Endodermal cell (in vitro differentiated cells): Measurements from ENCODE around the gene ZBTB20. TPM values are rescaled to one million over a fixed set of nuclear protein-coding genes. Genes with fewer than 3 reads are reported as not detected.

Source experiments
- DNase-seq: peaks from one replicate; pipeline ENCODE4 v3.0.0-alpha.2; 2017
- H3K27ac ChIP-seq: 2 replicates; pipeline ENCODE4 v1.5.1; 2013; ENCODE audit warnings: mild to moderate bottlenecking, low read depth, low read length, moderate library complexity
- H3K27me3 ChIP-seq: 2 replicates; pipeline ENCODE4 v1.6.1; 2013; ENCODE audit warnings: mild to moderate bottlenecking, low read length, moderate library complexity; ENCODE audit not compliant: insufficient read depth, control insufficient read depth, poor library complexity, severe bottlenecking
- H3K36me3 ChIP-seq: 2 replicates; pipeline ENCODE4 v1.7.0; 2013; ENCODE audit warnings: mild to moderate bottlenecking, low read length, moderate library complexity; ENCODE audit not compliant: control insufficient read depth, insufficient read depth
- H3K4me1 ChIP-seq: one replicate; pipeline ENCODE4 v1.7.0; 2013; ENCODE audit warnings: low read length; ENCODE audit not compliant: control insufficient read depth, insufficient read depth
- H3K4me3 ChIP-seq: 2 replicates; pipeline ENCODE4 v1.5.1; 2013; ENCODE audit warnings: mild to moderate bottlenecking, low read length, moderate library complexity
- H3K9ac ChIP-seq: 2 replicates; pipeline ENCODE4 v1.6.1; 2013; ENCODE audit warnings: mild to moderate bottlenecking, low read length, moderate library complexity; ENCODE audit not compliant: poor library complexity, severe bottlenecking; ENCODE audit errors: extremely low read depth
- H3K9me3 ChIP-seq: 2 replicates; pipeline ENCODE4 v1.6.1; 2013; ENCODE audit warnings: mild to moderate bottlenecking, low read length, moderate library complexity; ENCODE audit not compliant: control insufficient read depth
- H3K27ac Mint-ChIP-seq: 2 replicates; pipeline ENCODE4 v1.8.0; 2020; ENCODE audit warnings: mixed read lengths
- H3K27me3 Mint-ChIP-seq: 2 replicates; pipeline ENCODE4 v1.8.0; 2021; ENCODE audit warnings: mild to moderate bottlenecking, mixed read lengths; ENCODE audit not compliant: insufficient read depth
- H3K36me3 Mint-ChIP-seq: 2 replicates; pipeline ENCODE4 v1.8.0; 2020; ENCODE audit warnings: low read depth, mixed read lengths
- H3K4me1 Mint-ChIP-seq: 2 replicates; pipeline ENCODE4 v1.8.0; 2020; ENCODE audit warnings: mixed read lengths
- H3K4me3 Mint-ChIP-seq: 2 replicates; pipeline ENCODE4 v1.8.0; 2020; ENCODE audit warnings: mild to moderate bottlenecking, moderate library complexity, mixed read lengths
- H3K9me3 Mint-ChIP-seq: 2 replicates; pipeline ENCODE4 v1.8.0; 2020; ENCODE audit warnings: mild to moderate bottlenecking, mixed read lengths
- WGBS, 2 experiments: methylation state at CpG; one replicate each; pipeline versions ENCODE4 v1.1.5 to v1.1.7; 2013; ENCODE audit warnings: missing lambda C conversion rate in 2 of 2, mixed read lengths in 1 of 2; ENCODE audit not compliant: insufficient coverage in 1 of 2, insufficient read length in 1 of 2; 5-methylcytosine and 5-hydroxymethylcytosine counted together
- total RNA-seq, 2 donors: library from RNA; stranded (reverse); fragmentation: NEBNext Ultra II Directional in 1 of 2; extraction: Animal tissue kit (Norgen Biotek cat#: 25700) in 1 of 2; gene quantifications; 2 replicates in 1 of 2; 3 replicates in 1 of 2; pipeline ENCODE4 v1.2.1, GENCODE V29; 2021
- TF ChIP-seq, protein P1 (sequence below): fragments of 200-600 bp; sonication (generic); conservative IDR thresholded peaks from 2 replicates; pipeline ENCODE4 v1.5.0; 2021; ENCODE audit warnings: antibody characterized with exemption, mild to moderate bottlenecking

Gene ZBTB20
- total RNA-seq, 2 donors from 2014 or later: 1.6 to 2.9 TPM

DNA sequence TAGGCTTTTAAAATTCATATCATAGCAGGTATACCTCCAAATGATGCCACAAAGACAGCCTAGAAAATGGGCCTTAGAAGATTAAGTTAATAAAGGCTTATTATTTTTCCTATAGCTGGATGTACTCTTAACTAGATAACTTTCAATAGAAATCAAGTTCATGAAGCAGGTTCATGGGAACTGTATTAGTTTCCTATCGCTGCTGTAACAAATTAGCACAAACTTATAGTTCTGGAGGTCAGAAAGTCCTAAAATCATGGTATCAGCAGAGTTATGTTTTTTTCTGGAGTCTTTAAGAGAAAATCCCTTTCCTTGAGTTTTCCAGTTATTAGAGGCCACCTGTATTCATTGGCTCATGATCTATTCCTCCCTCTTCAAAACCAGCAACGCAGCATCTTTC, 583.4 kb downstream of the ZBTB20 start:
- H3K4me3 Mint-ChIP-seq: no peak overlapping the region
- WGBS, 2 experiments: 93 to 100% methylated on average over 2 of the region's 2 CpGs
- H3K4me3 ChIP-seq: no peak overlapping the region
- no peak overlapping the region for H3K9ac ChIP-seq
- H3K27me3 ChIP-seq: no peaks in the 10 kb centered on the region
- H3K27me3 Mint-ChIP-seq: no peaks in the 10 kb centered on the region
- H3K27ac Mint-ChIP-seq: no peak overlapping the region
- no peaks in the 10 kb centered on the region for H3K9me3 ChIP-seq
- no peaks in the 10 kb centered on the region for H3K9me3 Mint-ChIP-seq
- no peak overlapping the region for H3K27ac ChIP-seq
- no peaks in the 10 kb centered on the region for H3K36me3 Mint-ChIP-seq
- DNase-seq: no peak
- peaks cover 27% of the 10 kb centered on the region for H3K4me1 Mint-ChIP-seq
- H3K36me3 ChIP-seq: no peaks in the 10 kb centered on the region
- TF ChIP-seq, protein P1, sequence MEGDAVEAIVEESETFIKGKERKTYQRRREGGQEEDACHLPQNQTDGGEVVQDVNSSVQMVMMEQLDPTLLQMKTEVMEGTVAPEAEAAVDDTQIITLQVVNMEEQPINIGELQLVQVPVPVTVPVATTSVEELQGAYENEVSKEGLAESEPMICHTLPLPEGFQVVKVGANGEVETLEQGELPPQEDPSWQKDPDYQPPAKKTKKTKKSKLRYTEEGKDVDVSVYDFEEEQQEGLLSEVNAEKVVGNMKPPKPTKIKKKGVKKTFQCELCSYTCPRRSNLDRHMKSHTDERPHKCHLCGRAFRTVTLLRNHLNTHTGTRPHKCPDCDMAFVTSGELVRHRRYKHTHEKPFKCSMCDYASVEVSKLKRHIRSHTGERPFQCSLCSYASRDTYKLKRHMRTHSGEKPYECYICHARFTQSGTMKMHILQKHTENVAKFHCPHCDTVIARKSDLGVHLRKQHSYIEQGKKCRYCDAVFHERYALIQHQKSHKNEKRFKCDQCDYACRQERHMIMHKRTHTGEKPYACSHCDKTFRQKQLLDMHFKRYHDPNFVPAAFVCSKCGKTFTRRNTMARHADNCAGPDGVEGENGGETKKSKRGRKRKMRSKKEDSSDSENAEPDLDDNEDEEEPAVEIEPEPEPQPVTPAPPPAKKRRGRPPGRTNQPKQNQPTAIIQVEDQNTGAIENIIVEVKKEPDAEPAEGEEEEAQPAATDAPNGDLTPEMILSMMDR: no peak
- H3K4me1 ChIP-seq: peaks cover 5% of the 10 kb centered on the region

- Histone ChIP-seq H3K4me3 (no peak overlapping the region), H3K9ac (no peak overlapping the region), H3K27me3 (no peaks in the 10 kb centered on the region), H3K27ac (no peak overlapping the region), H3K9me3 (no peaks in the 10 kb centered on the region), H3K36me3 (no peaks in the 10 kb centered on the region), H3K4me1 (no peaks in the 10 kb centered on the region)
- Mint-ChIP-seq H3K4me3 (no peak overlapping the region), H3K9me3 (no peaks in the 10 kb centered on the region), H3K27ac (no peak overlapping the region), H3K36me3 (no peaks in the 10 kb centered on the region), H3K27me3 (no peaks in the 10 kb centered on the region), H3K4me1 (peaks cover 16% of the 10 kb centered on the region)
- 90% methylated on average over 2 of the region's 2 CpGs; no CpG with 5 or more reads in 1 of the 2 experiments for WGBS, 2 experiments
- DNase-seq: no peak
- TF ChIP-seq, protein P1: no peak
Measured at GRCh38 chr3:114562557-114562956, 584.5 kb downstream of the ZBTB20 start.

GRCh38 chr3:114558271-114558670, 588.8 kb downstream of the ZBTB20 start:
- no peaks in the 10 kb centered on the region for H3K36me3 ChIP-seq
- no peak for DNase-seq
- H3K9ac ChIP-seq: no peak overlapping the region
- H3K36me3 Mint-ChIP-seq: no peaks in the 10 kb centered on the region
- H3K4me1 ChIP-seq: no peaks in the 10 kb centered on the region
- no peaks in the 10 kb centered on the region for H3K9me3 Mint-ChIP-seq
- H3K27me3 Mint-ChIP-seq: no peaks in the 10 kb centered on the region
- TF ChIP-seq, protein P1: no peak
- no peaks in the 10 kb centered on the region for H3K27me3 ChIP-seq
- no peak overlapping the region for H3K4me3 Mint-ChIP-seq
- H3K4me1 Mint-ChIP-seq: peaks cover 4% of the 10 kb centered on the region
- H3K27ac Mint-ChIP-seq: no peak overlapping the region
- no peaks in the 10 kb centered on the region for H3K9me3 ChIP-seq
- no peak overlapping the region for H3K4me3 ChIP-seq
- no peak overlapping the region for H3K27ac ChIP-seq
- 89 to 93% methylated on average over 4 of the region's 4 CpGs for WGBS, 2 experiments
